Measurements from ENCODE around the gene RPL31.
A peak's percentile ranks its signal among the peaks of the same experiment; 100 is the strongest.

RPL31 gene

GRCh38 chr2:101001691-101002561 is at the start of gene RPL31:
Gene RPL31, plus strand, starts transcription at chr2:101002289. Its CDS starts 413 bp downstream, at chr2:101002702.
- FAIRE-seq: peak; percentile 58

DNA sequence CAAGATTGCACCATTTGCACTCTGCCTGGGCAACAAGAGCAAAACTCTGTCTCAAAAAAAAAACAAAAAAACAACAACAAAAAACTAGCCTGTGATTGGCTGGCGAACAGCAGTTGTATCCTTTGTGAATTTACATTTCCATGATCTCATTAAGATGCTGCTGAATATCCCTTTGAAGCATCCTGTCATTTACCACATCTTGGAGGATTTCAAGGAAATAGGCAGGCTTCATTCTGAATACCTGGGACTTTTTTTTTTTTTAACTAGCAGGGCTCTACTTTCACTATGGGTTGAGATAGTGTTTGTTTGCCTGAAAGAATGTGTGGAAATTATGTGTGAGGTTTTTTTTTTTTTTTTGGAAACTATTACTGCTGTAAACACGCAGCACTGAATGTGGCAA is 49.6 kb upstream of the RPL31 start:
- FAIRE-seq: no peak

DNA sequence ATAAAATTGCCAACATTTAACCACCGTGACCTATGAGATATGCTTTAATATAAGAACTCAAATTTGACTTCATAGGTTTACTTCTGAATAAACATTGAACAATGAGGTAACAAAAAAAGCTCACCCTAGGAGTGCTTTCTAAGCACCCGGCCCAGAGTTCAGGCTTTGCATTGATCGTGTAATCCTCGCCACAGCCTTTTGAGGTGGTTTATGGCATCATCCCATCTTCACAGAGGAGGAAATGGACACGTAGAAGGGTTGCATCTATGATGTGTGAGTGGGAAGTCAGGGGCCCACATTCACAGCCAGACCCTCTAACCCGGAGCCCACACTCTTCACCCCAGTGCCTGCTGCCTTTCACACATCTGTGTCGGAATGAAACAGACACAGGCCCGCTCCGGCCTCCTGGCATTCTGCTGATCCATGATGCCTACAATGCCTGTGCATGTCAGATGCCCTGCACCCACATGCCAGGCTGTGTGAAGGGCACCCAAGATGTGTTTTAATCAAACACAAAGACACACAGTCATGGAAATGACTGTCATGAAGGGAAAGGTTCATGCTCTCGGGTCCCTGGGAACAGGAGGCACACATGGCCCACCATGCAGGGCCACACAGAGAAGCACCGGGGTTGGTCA is 48.6 kb upstream of the RPL31 start:
- no peak for FAIRE-seq

GRCh38 chr2:100954044-100954420 is 48.1 kb upstream of the RPL31 start:
- FAIRE-seq: no peak

GRCh38 chr2:100955226-100955625 is 46.9 kb upstream of the RPL31 start:
- no peak for FAIRE-seq

- FAIRE-seq: no peak
Observed at GRCh38 chr2:100956081-100956480, 46.0 kb upstream of the RPL31 start.

GRCh38 chr2:100957996-100958653 is 44.0 kb upstream of the RPL31 start:
- no peak for FAIRE-seq

DNA sequence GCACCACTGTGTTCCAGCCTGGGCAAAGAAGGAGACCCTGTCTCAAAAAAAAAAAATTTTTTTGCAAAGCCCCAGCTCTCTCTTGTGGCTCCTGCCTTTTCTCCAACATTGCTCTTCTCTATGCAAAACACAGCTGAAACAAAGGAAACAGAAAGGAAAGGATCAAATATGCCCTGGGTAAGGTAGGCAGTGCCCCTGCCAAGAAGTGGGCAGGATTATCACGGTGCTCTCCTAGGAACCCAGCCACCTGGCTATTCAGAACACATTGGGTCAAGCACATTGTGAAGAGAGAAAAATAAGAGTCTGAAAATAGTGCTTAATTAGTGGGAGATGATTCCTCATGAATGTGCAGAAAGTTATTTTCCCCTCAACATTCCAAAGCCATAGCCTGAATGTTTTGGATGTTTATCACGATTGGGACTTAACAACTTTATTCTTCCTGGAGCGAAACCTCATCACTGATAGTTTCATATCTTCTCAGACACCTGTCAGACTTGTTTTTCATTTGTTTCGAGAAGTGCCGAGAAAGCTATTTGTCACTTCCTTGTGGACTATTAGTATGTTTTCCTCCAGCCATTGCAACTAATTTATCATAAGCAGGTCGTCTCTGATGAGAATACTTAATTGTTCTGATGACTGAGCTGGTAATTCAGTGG is 42.7 kb upstream of the RPL31 start:
- no peak for FAIRE-seq

DNA sequence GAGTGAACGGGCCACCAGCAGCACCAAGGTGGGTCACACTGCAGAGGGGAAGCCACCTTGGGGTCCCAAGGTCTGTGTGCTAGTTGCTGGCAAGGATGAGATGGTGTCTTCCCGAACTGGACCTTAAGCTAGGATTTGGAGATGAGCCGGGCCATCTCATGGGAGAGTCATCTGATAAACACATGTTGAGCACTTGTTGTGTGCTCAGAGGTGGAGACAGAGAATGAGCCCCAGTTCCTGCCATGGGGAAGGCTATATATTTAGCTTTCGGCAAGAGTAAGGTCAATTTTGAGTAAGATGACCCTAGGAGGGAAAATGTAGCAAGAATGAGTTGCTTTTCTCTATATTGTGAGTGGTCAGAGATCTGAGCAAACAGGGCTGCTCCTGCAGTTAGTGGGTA is 41.4 kb upstream of the RPL31 start:
- no peak for FAIRE-seq

GRCh38 chr2:100962366-100963025 is 39.6 kb upstream of the RPL31 start:
- no peak for FAIRE-seq

GRCh38 chr2:100963026-100963375 is 39.1 kb upstream of the RPL31 start:
- no peak for FAIRE-seq

DNA sequence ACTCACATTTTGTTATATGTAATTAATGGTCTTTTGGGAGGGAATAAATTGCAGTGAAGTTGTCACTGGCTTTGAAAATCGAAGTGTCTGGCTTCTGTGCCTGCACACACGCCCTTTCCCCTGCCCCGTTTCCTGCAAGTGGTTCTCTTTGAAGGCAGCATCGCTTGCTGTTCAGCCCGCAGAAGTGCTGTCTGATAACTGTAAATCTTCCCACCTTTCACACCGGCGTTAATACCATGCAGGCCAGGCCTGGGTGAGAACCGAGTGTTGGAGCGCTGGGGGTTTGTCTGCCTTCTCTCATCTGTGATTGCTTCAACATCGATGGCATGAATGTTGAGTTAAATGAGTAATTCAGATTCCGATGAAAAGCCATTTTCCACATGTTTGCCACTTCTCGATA is 37.9 kb upstream of the RPL31 start:
- no peak for FAIRE-seq

- FAIRE-seq: no peak
Observed at GRCh38 chr2:100964681-100965169, 37.4 kb upstream of the RPL31 start.

DNA sequence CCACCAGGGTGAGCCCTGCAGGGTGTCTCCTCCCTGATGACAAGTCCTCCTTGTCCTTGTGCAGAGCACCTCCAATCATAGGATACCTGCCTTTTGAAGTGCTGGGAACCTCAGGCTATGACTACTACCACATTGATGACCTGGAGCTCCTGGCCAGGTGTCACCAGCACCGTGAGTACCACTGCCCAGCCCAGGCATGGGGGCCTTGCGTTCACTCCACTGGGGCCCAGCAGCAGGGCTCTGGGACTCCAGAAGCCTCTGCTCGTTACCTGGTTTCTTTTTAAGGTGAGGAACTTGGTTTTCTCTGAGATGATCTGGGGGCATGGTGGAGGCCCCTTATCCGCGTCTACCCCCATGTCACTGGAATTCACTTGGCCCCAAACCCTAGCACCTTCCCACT is 36.5 kb upstream of the RPL31 start:
- no peak for FAIRE-seq

DNA sequence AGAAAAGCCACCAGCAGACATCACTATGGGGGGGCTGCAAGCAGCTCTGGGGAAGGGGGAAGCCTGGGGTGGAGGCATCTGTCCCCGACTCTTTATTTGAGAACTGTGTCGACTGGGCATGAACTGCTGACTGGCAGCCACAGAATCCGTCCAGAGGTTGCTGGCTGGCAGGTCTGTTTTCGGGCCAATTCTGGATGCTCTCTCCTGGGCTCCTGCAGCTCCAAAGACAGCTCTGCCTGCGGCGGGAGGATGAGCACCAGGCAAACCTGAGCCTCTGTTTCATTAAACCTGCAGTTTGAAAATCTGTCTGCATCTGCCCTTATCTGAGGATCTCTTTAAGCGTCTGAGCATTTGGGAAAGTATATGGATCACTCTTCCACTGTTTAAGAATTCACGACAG is 34.4 kb upstream of the RPL31 start:
- no peak for FAIRE-seq

- no peak for FAIRE-seq
Observed at GRCh38 chr2:100968146-100969145, 33.6 kb upstream of the RPL31 start.

DNA sequence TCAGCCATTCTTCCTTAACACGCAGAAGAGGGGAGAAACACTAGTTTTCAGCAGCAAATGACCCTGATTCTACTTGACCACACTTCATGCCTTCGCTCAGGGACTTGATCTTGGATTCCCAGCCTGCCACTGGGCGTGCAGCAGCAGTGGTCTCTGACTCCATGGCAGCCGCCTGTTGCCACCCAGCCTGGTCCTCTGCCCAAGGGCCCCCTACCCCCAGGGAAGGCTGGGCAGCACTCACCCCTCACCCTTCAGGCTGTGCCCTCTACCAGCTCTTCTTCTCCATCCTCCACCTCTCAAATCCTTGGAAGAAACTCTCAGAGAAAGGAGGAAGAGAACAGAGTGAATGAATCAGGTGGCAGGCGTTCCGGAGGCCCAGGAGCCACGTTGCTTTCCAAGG is 32.1 kb upstream of the RPL31 start:
- FAIRE-seq: no peak

DNA sequence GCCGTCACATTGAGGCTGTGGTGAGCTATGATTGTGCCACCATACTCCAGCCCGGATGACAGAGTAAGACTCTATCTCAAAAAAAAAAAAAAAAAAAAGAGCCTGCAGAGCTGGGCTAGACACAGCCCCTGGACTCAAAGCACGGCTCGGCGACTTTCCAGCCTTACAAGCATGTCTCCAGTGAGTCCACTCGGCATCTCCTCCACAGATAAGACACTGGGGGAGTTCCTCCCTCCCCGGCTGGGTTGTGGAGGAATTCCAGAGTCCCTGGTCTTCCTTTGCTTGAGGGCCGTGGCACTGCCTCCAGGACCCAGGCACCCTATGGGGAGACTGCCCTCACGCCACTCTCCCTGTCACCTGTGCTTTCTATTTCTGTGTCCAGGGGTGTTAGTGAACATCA is 30.9 kb upstream of the RPL31 start:
- FAIRE-seq: no peak

DNA sequence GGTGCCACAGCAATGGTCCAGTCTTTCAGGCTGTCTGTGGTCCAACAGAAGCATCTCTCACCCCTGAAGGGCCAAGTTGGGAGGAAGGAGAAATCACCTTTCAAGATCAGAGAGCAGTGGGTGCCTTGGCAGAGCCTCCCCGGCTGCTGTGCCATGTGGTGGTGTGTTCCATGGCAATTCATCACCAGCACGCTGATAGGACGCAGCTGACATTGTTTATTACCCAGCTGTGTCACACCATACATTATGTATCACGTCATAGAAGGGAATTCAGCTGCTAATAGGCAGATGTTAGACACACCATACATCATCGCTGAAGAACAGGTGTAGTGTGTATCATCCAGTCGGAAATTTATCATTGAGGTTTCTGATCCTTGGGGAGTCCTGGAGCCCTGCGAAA is 29.6 kb upstream of the RPL31 start:
- FAIRE-seq: no peak

DNA sequence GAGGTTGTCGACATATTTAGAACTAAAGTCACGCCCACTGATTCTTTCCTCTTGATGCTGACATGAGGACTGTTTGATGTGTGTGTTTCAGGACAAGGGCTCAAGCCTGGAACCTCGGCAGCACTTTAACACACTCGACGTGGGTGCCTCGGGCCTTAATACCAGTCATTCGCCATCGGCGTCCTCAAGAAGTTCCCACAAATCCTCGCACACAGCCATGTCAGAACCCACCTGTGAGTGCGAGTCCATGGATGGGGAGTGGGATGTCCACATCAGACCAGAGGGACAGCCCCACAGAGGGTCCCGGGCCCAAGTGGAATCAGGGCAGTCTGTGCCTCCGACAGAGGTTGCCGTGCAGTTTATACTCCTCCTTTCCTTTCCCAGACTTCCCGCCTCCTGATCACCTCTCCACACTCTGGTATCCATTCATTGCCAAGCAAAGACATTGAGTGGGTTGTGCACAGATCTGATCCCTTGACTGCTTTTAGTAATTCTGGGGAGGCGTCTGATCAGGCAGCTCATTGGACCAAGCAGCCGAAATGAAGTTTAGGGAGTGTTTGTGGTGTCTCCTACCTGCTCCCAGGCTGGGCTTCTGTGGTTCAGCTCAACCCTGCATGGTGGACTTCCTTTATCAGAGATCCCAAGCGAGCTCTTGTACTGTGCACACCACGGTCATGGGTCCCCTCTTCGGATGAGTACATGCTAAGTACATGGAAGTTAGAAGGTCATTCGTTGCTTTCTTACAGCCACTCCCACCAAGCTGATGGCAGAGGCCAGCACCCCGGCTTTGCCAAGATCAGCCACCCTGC is 27.2 kb upstream of the RPL31 start:
- no peak for FAIRE-seq

- FAIRE-seq: no peak
Observed at GRCh38 chr2:100975521-100975785, 26.6 kb upstream of the RPL31 start.

All from endometrium (tissue), 2 donors.